PC-3 (cell line): ENCODE results near the gene PRKCE. TPM values are rescaled to one million over a fixed set of nuclear protein-coding genes. Genes with fewer than 3 reads are reported as not detected.
A peak's percentile ranks its signal among the peaks of the same experiment; 100 is the strongest.

Experiments used
- ATAC-seq: fragments of 200-7000 bp; cut with Tn5 transposase; 2 replicates; pipeline ENCODE4 v1.9.1; 2020; ENCODE audit warnings: mild to moderate bottlenecking, moderate library complexity
- Bru-seq: library from RNA; stranded (reverse); fragments of 400-500 nt; gene quantifications from one replicate; lab custom pipeline; 2021; lab: Mats Ljungman, UMichigan
- BruChase-seq, 2 experiments: library from RNA; stranded (reverse); fragments of 400-500 nt; gene quantifications; one replicate each; lab custom pipeline; 2021; lab: Mats Ljungman, UMichigan
- BruUV-seq: library from RNA; stranded (reverse); fragments of 400-500 nt; replicated peaks from 2 replicates; lab custom pipeline; 2021; lab: Mats Ljungman, UMichigan
- CTCF ChIA-PET: fragments of 300-600 bp; sonication (Branson Sonifier 250); formaldehyde crosslinking; loops from one replicate; lab custom pipeline; 2022; ENCODE audit warnings: antibody characterized with exemption; lab: Charles Lee
- POLR2A ChIA-PET: fragments of 300-600 bp; sonication (Branson Sonifier 250); formaldehyde crosslinking; loops from one replicate; lab custom pipeline; 2022; ENCODE audit warnings: antibody characterized with exemption; ENCODE audit not compliant: unreplicated experiment; lab: Charles Lee
- DNase-seq: peaks from one replicate; pipeline ENCODE4 v3.0.0-alpha.2; 2015
- H2AFZ ChIP-seq: fragments of 300-600 bp; sonication (generic); 2 replicates; pipeline ENCODE4 v1.6.0; 2016; ENCODE audit warnings: antibody characterized with exemption, low read length
- H3F3A ChIP-seq: fragments of 300-600 bp; sonication (generic); one replicate; pipeline ENCODE4 v1.6.0; 2017; ENCODE audit warnings: antibody characterized with exemption, low read length, control low read depth, mild to moderate bottlenecking; ENCODE audit not compliant: unreplicated experiment
- H3K27ac ChIP-seq: fragments of 300-600 bp; sonication (generic); 2 replicates; pipeline ENCODE4 v1.5.1; 2016; ENCODE audit warnings: mild to moderate bottlenecking, low read length
- H3K27me3 ChIP-seq: fragments of 300-600 bp; sonication (generic); 2 replicates; pipeline ENCODE4 v1.6.1; 2016; ENCODE audit warnings: low read length, mixed read lengths
- H3K36me3 ChIP-seq: fragments of 300-600 bp; sonication (generic); 2 replicates; pipeline ENCODE4 v1.6.1; 2016; ENCODE audit warnings: low read depth, mixed run types, low read length, mixed read lengths
- H3K4me1 ChIP-seq: fragments of 300-600 bp; sonication (generic); 2 replicates; pipeline ENCODE4 v1.5.1; 2016; ENCODE audit warnings: low read length; ENCODE audit not compliant: insufficient read depth
- H3K4me2 ChIP-seq: fragments of 300-600 bp; sonication (generic); 2 replicates; pipeline ENCODE4 v1.6.0; 2016; ENCODE audit warnings: low read length
- H3K4me3 ChIP-seq: fragments of 300-600 bp; sonication (generic); 2 replicates; pipeline ENCODE4 v1.5.1; 2016; ENCODE audit warnings: mild to moderate bottlenecking, low read length, mixed read lengths
- H3K79me2 ChIP-seq: fragments of 300-600 bp; sonication (generic); 2 replicates; pipeline ENCODE4 v1.6.1; 2017; ENCODE audit warnings: low read length, mixed read lengths
- H3K9ac ChIP-seq: fragments of 300-600 bp; sonication (generic); 2 replicates; pipeline ENCODE4 v1.6.0; 2016; ENCODE audit warnings: mild to moderate bottlenecking, low read length
- H3K9me2 ChIP-seq: fragments of 300-600 bp; sonication (generic); replicated peaks from 2 replicates; pipeline ENCODE4 v1.6.1; 2016; ENCODE audit warnings: mixed run types, low read length, mixed read lengths
- H3K9me3 ChIP-seq: fragments of 300-600 bp; sonication (generic); 2 replicates; pipeline ENCODE4 v1.6.1; 2016; ENCODE audit warnings: low read length, mixed read lengths
- H4K20me1 ChIP-seq: fragments of 300-600 bp; sonication (generic); 2 replicates; pipeline ENCODE4 v1.6.1; 2016; ENCODE audit warnings: low read length, mixed read lengths
- CTCF ChIP-seq: fragments of 300-600 bp; sonication (generic); conservative IDR thresholded peaks from 2 replicates; pipeline ENCODE4 v1.5.1; 2017; ENCODE audit warnings: antibody characterized with exemption, low read depth, mild to moderate bottlenecking, low read length
- EZH2 ChIP-seq: fragments of 300-600 bp; sonication (generic); IDR thresholded peaks from one replicate; pipeline ENCODE4 v1.6.1; 2017; ENCODE audit warnings: antibody characterized with exemption, mild to moderate bottlenecking, low read length; ENCODE audit not compliant: unreplicated experiment
- EZH2phosphoT487 ChIP-seq: fragments of 300-600 bp; sonication (generic); IDR thresholded peaks from 2 replicates; pipeline ENCODE4 v1.6.1; 2018; ENCODE audit warnings: mild to moderate bottlenecking, antibody characterized with exemption, low read length, borderline replicate concordance
- intact Hi-C: fragments of 100-400 bp; cut with micrococcal nuclease; formaldehyde crosslinking; loops from 2 replicates; pipeline ENCODE4 v1.9.0; 2023
- long read RNA-seq: library from polyadenylated mRNA; unstranded; transcript quantifications from one replicate; pipeline ENCODE4 v2.0.0, GENCODE V29; 2021; ENCODE audit not compliant: unreplicated experiment
- total RNA-seq: library from RNA; depleted of rRNA; stranded (reverse); fragments of >200 nt; gene quantifications from 2 replicates; pipeline ENCODE4 v1.2.3, GENCODE V29; 2014; rRNA removed

Gene PRKCE
- total RNA-seq (4.4 and 7.0 TPM in 2 replicates), Bru-seq, nascent RNA (percentile 55 among the genes with signal in this experiment), BruChase-seq, experiment 1, labeled RNA remaining after a 6-hour chase (percentile 50 among the genes with signal in this experiment), BruChase-seq, experiment 2, labeled RNA remaining after a 2-hour chase (percentile 54 among the genes with signal in this experiment)
- long read RNA-seq, partial matches to known transcripts: 3 of 7 reads
- long read RNA-seq, other reads (novel, unspliced or antisense): 4 of 7 reads

GRCh38 chr2:45651415-45652089, at the start of gene PRKCE:
PRKCE (plus strand) TSS chr2:45651675.
- Histone ChIP-seq H3K36me3 (no peaks in the 10 kb centered on the region), H3K9me3 (no peaks in the 10 kb centered on the region), H2AFZ (peak within 1 kb of the TSS; percentile 100), H3K9me2 (no peaks in the 10 kb centered on the region), H3F3A (no peaks in the 10 kb centered on the region), H3K27me3 (no peaks in the 10 kb centered on the region), H3K27ac (peak within 1 kb of the TSS; percentile 47), H3K79me2 (peaks cover 41% of the 10 kb centered on the region), H3K4me2 (peak within 1 kb of the TSS; percentile 100), H3K9ac (peak within 1 kb of the TSS; percentile 74), H4K20me1 (no peaks in the 10 kb centered on the region), H3K4me3 (peak within 1 kb of the TSS; percentile 100), H3K4me1 (peaks cover 18% of the 10 kb centered on the region)
- intact Hi-C loops: loop anchor here (1.0 to 5.0 kb wide), 2 partner anchors 36 to 288 kb away; no protein-coding TSS in a partner anchor
- ChIA-PET POLR2A (no interaction called here), CTCF (interaction anchor here (0.6 to 1.0 kb wide), 3 partner anchors 41 to 580 kb away, joined by 3 to 4 read pairs (median 3); no protein-coding TSS in a partner anchor)
- DNase-seq: peak; percentile 47
- no TSS peak for BruUV-seq
- peak; percentile 31 for ATAC-seq
- TF ChIP-seq EZH2phosphoT487 (no peak), EZH2 (no peak), CTCF (no peak)

- H3K27ac ChIP-seq: no peak overlapping the region
- H3F3A ChIP-seq: no peaks in the 10 kb centered on the region
- H3K4me3 ChIP-seq: no peak overlapping the region
- TF ChIP-seq CTCF (no peak), EZH2phosphoT487 (no peak), EZH2 (no peak)
- intact Hi-C loops: no loop called here
- no peak overlapping the region for H3K4me2 ChIP-seq
- H3K9ac ChIP-seq: no peak overlapping the region
- peaks cover 20% of the 10 kb centered on the region for H3K36me3 ChIP-seq
- no peaks in the 10 kb centered on the region for H3K4me1 ChIP-seq
- H3K9me2 ChIP-seq: no peaks in the 10 kb centered on the region
- peaks cover 18% of the 10 kb centered on the region for H3K79me2 ChIP-seq
- no peak overlapping the region for H2AFZ ChIP-seq
- ATAC-seq: no peak
- ChIA-PET CTCF (no interaction called here), POLR2A (no interaction called here)
- BruUV-seq: no TSS peak
- H4K20me1 ChIP-seq: no peaks in the 10 kb centered on the region
- no peaks in the 10 kb centered on the region for H3K9me3 ChIP-seq
- DNase-seq: no peak
- no peaks in the 10 kb centered on the region for H3K27me3 ChIP-seq
These were observed 48.9 kb upstream of the PRKCE start for GRCh38 chr2:45602624-45603023.

- BruUV-seq: no TSS peak
- ATAC-seq (no peak), DNase-seq (no peak)
- no peak for TF ChIP-seq EZH2
- TF ChIP-seq EZH2phosphoT487: no peak
- no peak for TF ChIP-seq CTCF
- no peaks in the 10 kb centered on the region for H3K9me3 ChIP-seq
- no peaks in the 10 kb centered on the region for H4K20me1 ChIP-seq
- peaks cover 7% of the 10 kb centered on the region for H3K36me3 ChIP-seq
- intact Hi-C loops: no loop called here
- no peaks in the 10 kb centered on the region for H3K9me2 ChIP-seq
- H3K9ac ChIP-seq: no peak overlapping the region
- H3K27me3 ChIP-seq: no peaks in the 10 kb centered on the region
- H2AFZ ChIP-seq: no peak overlapping the region
- peaks cover 39% of the 10 kb centered on the region for H3K79me2 ChIP-seq
- H3K4me1 ChIP-seq: peaks cover 7% of the 10 kb centered on the region
- no peak overlapping the region for H3K27ac ChIP-seq
- H3K4me2 ChIP-seq: no peak overlapping the region
- CTCF ChIA-PET: no interaction called here
- no peaks in the 10 kb centered on the region for H3F3A ChIP-seq
- POLR2A ChIA-PET: no interaction called here
- H3K4me3 ChIP-seq: no peak overlapping the region
These were observed 46.4 kb upstream of the PRKCE start for GRCh38 chr2:45605116-45605515.
